A673 (cell line): ENCODE measurements around the gene ZNF605.

Experiments used
- EZH2 ChIP-seq: fragments of 200-600 bp; sonication (generic); IDR thresholded peaks from 2 replicates; pipeline ENCODE4 v1.6.1; 2017; ENCODE audit warnings: borderline replicate concordance, low read depth, mild to moderate bottlenecking, mixed read lengths, antibody characterized with exemption, low read length; ENCODE audit not compliant: poor library complexity, severe bottlenecking
- TF ChIP-seq, protein P1 (sequence below): fragments of 300-800, 200-600 bp; sonication (generic); conservative IDR thresholded peaks from 2 replicates; pipeline ENCODE4 v1.5.1; 2017; ENCODE audit warnings: low read depth, mild to moderate bottlenecking, antibody characterized with exemption, low read length, moderate library complexity, mixed read lengths

GRCh38 chr12:132941336-132941954 is 14.7 kb downstream of the ZNF605 start:
- TF ChIP-seq, protein P1, sequence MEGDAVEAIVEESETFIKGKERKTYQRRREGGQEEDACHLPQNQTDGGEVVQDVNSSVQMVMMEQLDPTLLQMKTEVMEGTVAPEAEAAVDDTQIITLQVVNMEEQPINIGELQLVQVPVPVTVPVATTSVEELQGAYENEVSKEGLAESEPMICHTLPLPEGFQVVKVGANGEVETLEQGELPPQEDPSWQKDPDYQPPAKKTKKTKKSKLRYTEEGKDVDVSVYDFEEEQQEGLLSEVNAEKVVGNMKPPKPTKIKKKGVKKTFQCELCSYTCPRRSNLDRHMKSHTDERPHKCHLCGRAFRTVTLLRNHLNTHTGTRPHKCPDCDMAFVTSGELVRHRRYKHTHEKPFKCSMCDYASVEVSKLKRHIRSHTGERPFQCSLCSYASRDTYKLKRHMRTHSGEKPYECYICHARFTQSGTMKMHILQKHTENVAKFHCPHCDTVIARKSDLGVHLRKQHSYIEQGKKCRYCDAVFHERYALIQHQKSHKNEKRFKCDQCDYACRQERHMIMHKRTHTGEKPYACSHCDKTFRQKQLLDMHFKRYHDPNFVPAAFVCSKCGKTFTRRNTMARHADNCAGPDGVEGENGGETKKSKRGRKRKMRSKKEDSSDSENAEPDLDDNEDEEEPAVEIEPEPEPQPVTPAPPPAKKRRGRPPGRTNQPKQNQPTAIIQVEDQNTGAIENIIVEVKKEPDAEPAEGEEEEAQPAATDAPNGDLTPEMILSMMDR = no peak
- no peak for TF ChIP-seq EZH2
